Brain microvascular endothelial cell (primary cell): ENCODE measurements around the gene MCC.

Experiments used
- DNase-seq: peaks from one replicate; pipeline ENCODE4 v3.0.0-alpha.2; 2020
- H3K27ac ChIP-seq: fragments of 250-450 bp; sonication (Bioruptor Pico); 2 replicates; pipeline ENCODE4 v1.5.1; 2020; ENCODE audit warnings: mild to moderate bottlenecking, moderate library complexity
- H3K27me3 ChIP-seq: fragments of 250-450 bp; sonication (Bioruptor Pico); replicated peaks from 2 replicates; pipeline ENCODE4 v1.5.1; 2020; ENCODE audit warnings: mild to moderate bottlenecking
- H3K36me3 ChIP-seq: fragments of 250-450 bp; sonication (Bioruptor Pico); replicated peaks from 2 replicates; pipeline ENCODE4 v1.5.1; 2020; ENCODE audit warnings: mild to moderate bottlenecking
- H3K4me3 ChIP-seq: 2 replicates; pipeline ENCODE4 v1.5.1; 2011; ENCODE audit warnings: low read depth, mild to moderate bottlenecking, control low read depth, low read length, moderate library complexity
- in situ Hi-C: cut with HindIII; loops from 2 replicates; pipeline ENCODE4 v1.10.0; 2017; ENCODE audit warnings: low sequenced_read_pairs, low pct_ligation_motif_present
- TF ChIP-seq, protein P1 (sequence below): IDR thresholded peaks from 2 replicates; pipeline ENCODE4 v1.5.1; 2011; ENCODE audit warnings: low read depth, mild to moderate bottlenecking, moderate library complexity, low read length, control low read depth, inconsistent platforms; ENCODE audit errors: missing control alignments

The MCC gene

GRCh38 chr5:113376640-113377039 lies 111.6 kb downstream of the MCC start:
- in situ Hi-C loops, result no loop called here
- H3K36me3 ChIP-seq, result no peaks in the 10 kb centered on the region
- TF ChIP-seq, protein P1, sequence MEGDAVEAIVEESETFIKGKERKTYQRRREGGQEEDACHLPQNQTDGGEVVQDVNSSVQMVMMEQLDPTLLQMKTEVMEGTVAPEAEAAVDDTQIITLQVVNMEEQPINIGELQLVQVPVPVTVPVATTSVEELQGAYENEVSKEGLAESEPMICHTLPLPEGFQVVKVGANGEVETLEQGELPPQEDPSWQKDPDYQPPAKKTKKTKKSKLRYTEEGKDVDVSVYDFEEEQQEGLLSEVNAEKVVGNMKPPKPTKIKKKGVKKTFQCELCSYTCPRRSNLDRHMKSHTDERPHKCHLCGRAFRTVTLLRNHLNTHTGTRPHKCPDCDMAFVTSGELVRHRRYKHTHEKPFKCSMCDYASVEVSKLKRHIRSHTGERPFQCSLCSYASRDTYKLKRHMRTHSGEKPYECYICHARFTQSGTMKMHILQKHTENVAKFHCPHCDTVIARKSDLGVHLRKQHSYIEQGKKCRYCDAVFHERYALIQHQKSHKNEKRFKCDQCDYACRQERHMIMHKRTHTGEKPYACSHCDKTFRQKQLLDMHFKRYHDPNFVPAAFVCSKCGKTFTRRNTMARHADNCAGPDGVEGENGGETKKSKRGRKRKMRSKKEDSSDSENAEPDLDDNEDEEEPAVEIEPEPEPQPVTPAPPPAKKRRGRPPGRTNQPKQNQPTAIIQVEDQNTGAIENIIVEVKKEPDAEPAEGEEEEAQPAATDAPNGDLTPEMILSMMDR, result no peak
- DNase-seq, result no peak
- H3K27me3 ChIP-seq, result no peaks in the 10 kb centered on the region
- no peak overlapping the region for H3K27ac ChIP-seq
- no peak overlapping the region for H3K4me3 ChIP-seq

GRCh38 chr5:113375480-113376060 lies 112.7 kb downstream of the MCC start:
- Histone ChIP-seq H3K27me3 (no peaks in the 10 kb centered on the region), H3K36me3 (no peaks in the 10 kb centered on the region), H3K4me3 (no peak overlapping the region), H3K27ac (no peak overlapping the region)
- TF ChIP-seq, protein P1, result no peak
- in situ Hi-C loops, result no loop called here
- no peak for DNase-seq

DNA sequence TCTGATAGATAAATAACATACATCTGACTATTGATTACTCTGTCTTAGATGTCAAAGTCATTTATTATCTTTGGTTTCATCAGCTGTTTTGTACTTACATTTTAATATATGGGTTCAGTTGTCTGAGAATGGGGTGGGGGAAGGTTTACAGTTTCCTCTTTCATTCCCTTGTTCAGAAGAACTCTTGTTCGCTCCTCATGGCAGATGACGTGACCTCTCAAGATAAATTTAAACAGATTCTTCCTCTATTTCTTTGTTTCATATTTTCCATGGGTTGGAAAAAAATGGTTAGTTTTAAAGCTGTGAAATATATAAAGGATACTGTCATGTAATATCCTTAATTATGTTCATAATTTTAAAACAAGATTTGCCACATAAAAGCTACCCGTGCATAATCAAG lies 114.8 kb downstream of the MCC start:
- H3K27me3 ChIP-seq, result no peaks in the 10 kb centered on the region
- TF ChIP-seq, protein P1, result no peak
- no peak overlapping the region for H3K4me3 ChIP-seq
- H3K27ac ChIP-seq, result no peak overlapping the region
- in situ Hi-C loops, result no loop called here
- no peak for DNase-seq
- no peaks in the 10 kb centered on the region for H3K36me3 ChIP-seq

- Histone ChIP-seq H3K36me3 (no peaks in the 10 kb centered on the region), H3K27me3 (no peaks in the 10 kb centered on the region), H3K27ac (no peak overlapping the region), H3K4me3 (no peak overlapping the region)
- in situ Hi-C loops, result no loop called here
- no peak for DNase-seq
- TF ChIP-seq, protein P1, result no peak
Observed at GRCh38 chr5:113371721-113372196, 116.5 kb downstream of the MCC start.

- H3K27me3 ChIP-seq, result no peaks in the 10 kb centered on the region
- TF ChIP-seq, protein P1, result no peak
- no peak overlapping the region for H3K4me3 ChIP-seq
- in situ Hi-C loops, result no loop called here
- no peak overlapping the region for H3K27ac ChIP-seq
- no peaks in the 10 kb centered on the region for H3K36me3 ChIP-seq
- DNase-seq, result no peak
Observed at GRCh38 chr5:113367586-113367985, 120.7 kb downstream of the MCC start.

- H3K27me3 ChIP-seq, result no peaks in the 10 kb centered on the region
- in situ Hi-C loops, result no loop called here
- no peak for DNase-seq
- TF ChIP-seq, protein P1, result no peak
- no peak overlapping the region for H3K4me3 ChIP-seq
- no peak overlapping the region for H3K27ac ChIP-seq
- H3K36me3 ChIP-seq, result no peaks in the 10 kb centered on the region
Observed at GRCh38 chr5:113364466-113364865, 123.8 kb downstream of the MCC start.
